Right ventricle myocardium superior (tissue), 1 donor: ENCODE measurements around the gene CDKN2D. TPM values are rescaled to one million over a fixed set of nuclear protein-coding genes. Genes with fewer than 3 reads are reported as not detected.

ENCODE experiments used
- ATAC-seq: fragments of 200-7000 bp; cut with Tn5 transposase; one replicate; pipeline ENCODE4 v1.9.1; 2020; ENCODE audit warnings: mild to moderate bottlenecking; ENCODE audit not compliant: poor library complexity
- DNase-seq: peaks from one replicate; pipeline ENCODE4 v3.0.0-alpha.2; 2020
- intact Hi-C: fragments of 100-400 bp; cut with DNase I; formaldehyde crosslinking; loops from one replicate; pipeline ENCODE4 v1.11.2; 2022
- long read RNA-seq: library from polyadenylated mRNA; unstranded; transcript quantifications from one replicate; pipeline ENCODE4 v2.0.0, GENCODE V29; 2021
- total RNA-seq: library from RNA; stranded (reverse); fragmentation: NEBNext Ultra II Directional; extraction: Animal tissue kit (Norgen Biotek cat#: 25700); gene quantifications from one replicate; pipeline ENCODE4 v1.2.1, GENCODE V29; 2021
- donor health status: DM: no; HTN: yes; CAD: no; lungs with severe emphysema.

Gene CDKN2D
- 6.9 TPM for total RNA-seq
- long read RNA-seq, transcript CDKN2D-202 (2 exons, 1,422 nt) = major isoform, 20 of 26 reads
- long read RNA-seq, partial matches to known transcripts = 0 of 26 reads
- long read RNA-seq, other reads (novel, unspliced or antisense) = 4 of 26 reads

GRCh38 chr19:10568826-10569651 is at the start of gene CDKN2D:
Gene CDKN2D, minus strand, starts transcription at chr19:10568979. Its CDS starts 326 bp downstream, at chr19:10568653.
- intact Hi-C loops = loop anchor here (5.0 kb wide), 1 partner anchor 167 kb away; the partner anchor contains the start of gene CDC37
- ATAC-seq (peak; percentile 89), DNase-seq (peak; percentile 100)

GRCh38 chr19:10617409-10618121 is 48.8 kb upstream of the CDKN2D start:
- DNase-seq (no peak), ATAC-seq (no peak)
- intact Hi-C loops = no loop called here

- DNase-seq = no peak
- intact Hi-C loops = no loop called here
- ATAC-seq = no peak
Observed at GRCh38 chr19:10615429-10616023, 46.7 kb upstream of the CDKN2D start.

GRCh38 chr19:10612499-10613119 is 43.8 kb upstream of the CDKN2D start:
- ATAC-seq = peak; percentile 98
- peak; percentile 90 for DNase-seq
- intact Hi-C loops = no loop called here

DNA sequence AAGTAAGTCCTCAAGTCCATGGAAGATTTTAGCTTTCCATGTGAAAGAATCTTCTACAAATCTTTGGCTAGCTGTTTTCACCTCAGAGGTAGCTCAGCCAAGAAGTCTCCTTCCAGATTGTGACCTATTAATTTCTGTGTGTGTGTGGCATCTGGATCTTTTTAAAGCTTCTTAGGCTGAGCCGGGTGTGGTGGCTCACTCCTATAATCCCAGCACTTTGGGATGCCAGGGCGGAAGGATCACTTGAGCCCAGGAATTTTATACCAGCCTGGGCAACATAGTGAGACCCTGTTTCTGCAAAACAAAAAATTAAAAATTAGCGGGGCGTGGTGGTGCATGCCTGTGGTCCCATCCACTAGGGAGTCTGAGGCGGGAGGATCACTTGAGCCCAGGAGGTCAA is 43.1 kb upstream of the CDKN2D start:
- DNase-seq (no peak), ATAC-seq (no peak)
- intact Hi-C loops = no loop called here

- ATAC-seq = no peak
- DNase-seq = peak; percentile 57
Observed at GRCh38 chr19:10604460-10604980, 35.7 kb upstream of the CDKN2D start.

GRCh38 chr19:10603873-10604459 is 35.2 kb upstream of the CDKN2D start:
- no peak for DNase-seq
- ATAC-seq = no peak
- intact Hi-C loops = no loop called here

More at GRCh38 chr19:10604460-10604980, 35.7 kb upstream of the CDKN2D start:
- intact Hi-C loops = no loop called here

GRCh38 chr19:10603084-10603872 is 34.5 kb upstream of the CDKN2D start:
- intact Hi-C loops = no loop called here
- ATAC-seq (peak; percentile 21), DNase-seq (peak; percentile 56)

GRCh38 chr19:10602330-10603083 is 33.7 kb upstream of the CDKN2D start:
- intact Hi-C loops = no loop called here
- DNase-seq (peak; percentile 92), ATAC-seq (peak; percentile 99)

GRCh38 chr19:10601999-10602329 is 33.2 kb upstream of the CDKN2D start:
- DNase-seq (no peak), ATAC-seq (no peak)
- intact Hi-C loops = no loop called here

DNA sequence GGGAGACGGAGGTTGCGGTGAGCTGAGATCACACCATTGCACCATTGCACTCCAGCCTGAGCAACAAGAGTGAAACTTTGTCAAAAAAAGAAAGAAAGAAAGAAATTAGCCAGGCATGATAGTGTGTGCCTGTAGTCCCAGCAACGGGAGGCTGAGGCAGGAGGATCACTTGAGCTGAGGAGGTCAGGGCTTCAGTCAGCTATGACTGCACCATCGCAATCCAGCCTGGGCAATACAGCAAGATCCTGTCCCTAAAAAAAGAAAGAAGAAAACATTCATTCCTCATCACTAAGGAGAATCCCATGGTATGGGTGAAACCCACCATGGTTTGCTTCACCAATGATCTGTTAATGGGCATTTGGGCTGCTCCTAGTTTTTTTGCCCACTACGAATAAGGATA is 31.4 kb upstream of the CDKN2D start:
- intact Hi-C loops = no loop called here
- ATAC-seq (no peak), DNase-seq (no peak)

DNA sequence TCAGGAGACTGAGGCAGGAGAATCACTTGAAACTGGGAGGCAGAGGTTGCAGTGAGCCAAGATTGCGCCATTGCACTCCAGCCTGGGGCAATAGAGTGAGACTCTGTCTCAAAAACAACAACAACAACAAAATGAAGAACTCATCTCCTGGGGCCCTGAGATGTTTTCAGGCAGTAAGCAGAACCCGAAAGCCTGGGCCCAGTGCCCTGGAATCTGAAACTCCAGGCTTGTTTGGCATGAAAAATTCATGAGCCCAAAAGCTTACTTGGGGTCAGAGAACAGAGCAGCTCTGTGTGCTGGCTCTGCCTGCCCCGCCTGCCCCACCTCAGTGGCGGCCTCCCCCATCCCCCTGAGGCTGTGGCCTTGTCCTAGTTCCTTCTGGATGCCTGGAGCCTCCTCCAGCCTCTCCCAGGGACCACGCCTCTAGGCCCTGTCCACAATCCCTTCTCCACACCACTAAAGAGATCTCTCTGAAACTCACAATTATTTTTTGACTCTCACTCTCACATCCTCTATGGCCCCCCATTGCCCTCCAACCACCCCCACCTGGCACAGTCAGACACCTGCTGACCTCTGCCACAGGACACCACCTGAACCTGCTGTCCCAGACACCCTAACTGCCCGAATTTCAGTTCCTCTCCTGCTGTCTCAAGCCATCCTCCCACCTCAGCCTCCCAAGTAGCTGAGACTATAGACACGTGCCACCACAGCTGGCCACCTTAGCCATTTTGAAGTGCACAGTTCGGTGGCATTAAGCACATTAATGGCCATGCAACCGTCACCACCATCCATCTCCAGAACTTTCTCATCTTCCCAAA is 25.2 kb upstream of the CDKN2D start:
- intact Hi-C loops = no loop called here
- peak; percentile 72 for DNase-seq

DNA sequence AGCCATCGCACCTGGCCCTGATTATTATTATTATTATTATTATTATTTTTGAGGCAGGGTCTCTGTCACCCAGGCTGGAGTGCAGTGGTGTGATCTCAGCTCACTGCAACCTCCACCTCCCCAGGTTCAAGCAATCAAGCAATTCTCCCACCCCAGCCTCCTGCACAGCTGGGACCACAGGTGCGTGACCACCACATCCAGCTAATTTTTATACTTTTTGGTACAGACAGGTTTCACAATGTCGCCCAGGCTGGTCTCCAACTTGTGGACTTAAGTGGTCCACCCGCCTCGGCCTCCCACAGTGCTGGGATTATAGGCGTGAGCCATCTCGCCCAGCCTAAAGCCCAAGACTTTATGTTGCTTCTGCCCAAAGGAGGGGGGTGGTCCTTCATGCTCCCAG is 24.4 kb upstream of the CDKN2D start:
- ATAC-seq = no peak
- intact Hi-C loops = no loop called here
- no peak for DNase-seq

More for the DNA sequence above, 25.2 kb upstream of the CDKN2D start:
- peak; percentile 70 for ATAC-seq

DNA sequence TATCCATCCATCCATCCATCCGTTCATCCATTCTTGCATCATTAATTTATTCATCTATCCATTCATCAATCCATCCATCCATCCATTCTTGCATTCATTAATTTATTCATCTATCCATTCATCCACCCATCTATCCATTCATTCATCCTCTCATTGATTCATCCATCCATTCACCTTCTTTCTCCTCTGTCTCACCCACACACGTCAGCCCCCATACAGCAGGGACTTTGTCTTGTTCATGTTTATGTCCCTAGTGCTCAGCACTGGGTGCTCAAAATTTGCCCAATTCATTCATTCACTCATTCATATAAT is 19.0 kb upstream of the CDKN2D start:
- ATAC-seq (no peak), DNase-seq (no peak)
- intact Hi-C loops = no loop called here

GRCh38 chr19:10587022-10587838 is 18.5 kb upstream of the CDKN2D start, which contains the start of gene AP1M2:
Gene AP1M2, minus strand, starts transcription at chr19:10587312. Its CDS starts 81 bp downstream, at chr19:10587231.
- no peak for DNase-seq
- ATAC-seq = no peak
- intact Hi-C loops = no loop called here
